ENCODE results near the gene BTBD8. TPM values are rescaled to one million over a fixed set of nuclear protein-coding genes. Genes with fewer than 3 reads are reported as not detected.

The BTBD8 gene
- total and polyA plus RNA-seq, 2 experiments from 2014 or later, result 2.9 to 4.1 TPM

- H3K4me3 ChIP-seq, result no peak overlapping the region
- TF ChIP-seq ZNF331 (CRISPR knock-in tag; IDR thresholded peaks at IDR 0.05; ENCODE audit: low read depth), result no peak
- no peak for ATAC-seq
- no peak overlapping the region for H2AFZ ChIP-seq
- no peaks in the 10 kb centered on the region for H3K36me3 Mint-ChIP-seq (ENCODE audit: low read depth)
- H3K27me3 Mint-ChIP-seq (ENCODE audit: insufficient read depth, low read depth, poor library complexity), result peaks cover 3% of the 10 kb centered on the region
- H3K4me3 Mint-ChIP-seq, result no peak overlapping the region
- no peak overlapping the region for H3K27ac Mint-ChIP-seq
- H3K9me3 Mint-ChIP-seq, result no peaks in the 10 kb centered on the region
- no peaks in the 10 kb centered on the region for H3K36me3 ChIP-seq (ENCODE audit: insufficient read depth)
- no peaks in the 10 kb centered on the region for H3K79me2 ChIP-seq (replicated peaks; ENCODE audit: insufficient read depth)
- DNase-seq (ENCODE audit: low spot score), result no peak
- H3K4me1 Mint-ChIP-seq, result no peaks in the 10 kb centered on the region
- H3K27me3 ChIP-seq (ENCODE audit: insufficient read depth), result no peaks in the 10 kb centered on the region
- H4K20me1 ChIP-seq (replicated peaks; ENCODE audit: insufficient read depth), result no peaks in the 10 kb centered on the region
- H3K4me1 ChIP-seq (ENCODE audit: insufficient read depth), result no peaks in the 10 kb centered on the region
- no peaks in the 10 kb centered on the region for H3K9me2 ChIP-seq (ENCODE audit: insufficient read depth)
- H3K4me2 ChIP-seq, result no peak overlapping the region
- no peaks in the 10 kb centered on the region for H3F3A ChIP-seq (replicated peaks; ENCODE audit: low read depth)
- no peak overlapping the region for H3K27ac ChIP-seq (ENCODE audit: low read depth)
Measured at GRCh38 chr1:92123868-92124267, 43.7 kb downstream of the BTBD8 start.

GRCh38 chr1:92125204-92125603 lies 45.1 kb downstream of the BTBD8 start:
- peaks cover 3% of the 10 kb centered on the region; the same call in 1 of the 3 replicates for H3K36me3 Mint-ChIP-seq (ENCODE audit: low read depth)
- H3K27ac ChIP-seq (ENCODE audit: low read depth), result no peak overlapping the region
- no peaks in the 10 kb centered on the region for H3K9me3 Mint-ChIP-seq
- no peaks in the 10 kb centered on the region for H3F3A ChIP-seq (replicated peaks; ENCODE audit: low read depth)
- H3K27me3 Mint-ChIP-seq (ENCODE audit: insufficient read depth, low read depth, poor library complexity), result peaks cover 2% of the 10 kb centered on the region
- no peaks in the 10 kb centered on the region for H3K4me1 Mint-ChIP-seq
- H3K27ac Mint-ChIP-seq, result no peak overlapping the region
- no peaks in the 10 kb centered on the region for H4K20me1 ChIP-seq (replicated peaks; ENCODE audit: insufficient read depth)
- no peaks in the 10 kb centered on the region for H3K9me2 ChIP-seq (ENCODE audit: insufficient read depth)
- no peaks in the 10 kb centered on the region for H3K36me3 ChIP-seq (ENCODE audit: insufficient read depth)
- no peaks in the 10 kb centered on the region for H3K79me2 ChIP-seq (replicated peaks; ENCODE audit: insufficient read depth)
- no peak overlapping the region for H3K4me3 ChIP-seq
- H2AFZ ChIP-seq, result no peak overlapping the region
- H3K4me1 ChIP-seq (ENCODE audit: insufficient read depth), result no peaks in the 10 kb centered on the region
- TF ChIP-seq ETS1 (IDR thresholded peaks at IDR 0.05), result no peak
- TF ChIP-seq CREB1 (CRISPR knock-in tag; IDR thresholded peaks at IDR 0.05; ENCODE audit: low read depth), result no peak
- no peak for TF ChIP-seq EZH2 (IDR thresholded peaks at IDR 0.05; ENCODE audit: low read depth, unreplicated experiment)
- TF ChIP-seq ZNF331 (CRISPR knock-in tag; IDR thresholded peaks at IDR 0.05; ENCODE audit: low read depth), result no peak
- no peak for TF ChIP-seq REST (IDR thresholded peaks at IDR 0.05; ENCODE audit: unreplicated experiment)
- no peak for TF ChIP-seq POLR2AphosphoS5 (IDR thresholded peaks at IDR 0.05; ENCODE audit: low read depth)
- TF ChIP-seq ZNF462 (CRISPR knock-in tag; IDR thresholded peaks at IDR 0.05), result no peak
- no peak for TF ChIP-seq STAT1 (IDR thresholded peaks at IDR 0.05; ENCODE audit: unreplicated experiment)
- no peak for ATAC-seq
- DNase-seq (ENCODE audit: low spot score), result no peak
- H3K27me3 ChIP-seq (ENCODE audit: insufficient read depth), result no peaks in the 10 kb centered on the region
- H3K4me3 Mint-ChIP-seq, result no peak overlapping the region
- H3K4me2 ChIP-seq, result no peak overlapping the region
